ENCODE measurements around the gene MTHFR. TPM values are rescaled to one million over a fixed set of nuclear protein-coding genes. Genes with fewer than 3 reads are reported as not detected.

The MTHFR gene
- total RNA-seq, 1 experiment from 2014 or later: 3.5 TPM

Other genes starting within 250 kb of the MTHFR start
- gene FBXO2, start 151.5 kb downstream of the MTHFR start, total RNA-seq (2014; rRNA removed; shearing (Covaris generic)): 1.3 and 1.9 TPM in 2 replicates
- 17.6 and 18.5 TPM in 2 replicates for gene FBXO44, start 151.1 kb downstream of the MTHFR start, total RNA-seq (2014; rRNA removed; shearing (Covaris generic))
- gene FBXO6, start 141.8 kb downstream of the MTHFR start, total RNA-seq (2014; rRNA removed; shearing (Covaris generic)): not detected in 2 replicates
- 70.3 and 72.0 TPM in 2 replicates for gene MAD2L2, start 124.8 kb downstream of the MTHFR start, total RNA-seq (2014; rRNA removed; shearing (Covaris generic))
- 4.0 and 7.0 TPM in 2 replicates for gene DRAXIN, start 114.3 kb downstream of the MTHFR start, total RNA-seq (2014; rRNA removed; shearing (Covaris generic))
- gene AGTRAP, start 69.8 kb downstream of the MTHFR start, total RNA-seq (2014; rRNA removed; shearing (Covaris generic)): 36.5 and 41.7 TPM in 2 replicates
- not detected in 2 replicates for gene C1orf167, start 43.8 kb downstream of the MTHFR start, total RNA-seq (2014; rRNA removed; shearing (Covaris generic))
- gene CLCN6, start 227 bp upstream of the MTHFR start, total RNA-seq (2014; rRNA removed; shearing (Covaris generic)): 1.3 and 4.1 TPM in 2 replicates
- gene NPPA, start 41.8 kb upstream of the MTHFR start, total RNA-seq (2014; rRNA removed; shearing (Covaris generic)): not detected in 2 replicates
- 6.5 and 12.8 TPM in 2 replicates for gene NPPB, start 53.0 kb upstream of the MTHFR start, total RNA-seq (2014; rRNA removed; shearing (Covaris generic))
- gene KIAA2013, start 120.5 kb upstream of the MTHFR start, total RNA-seq (2014; rRNA removed; shearing (Covaris generic)): 37.5 and 42.5 TPM in 2 replicates
- gene PLOD1, start 128.8 kb upstream of the MTHFR start, total RNA-seq (2014; rRNA removed; shearing (Covaris generic)): 58.0 and 68.4 TPM in 2 replicates
- 51.1 and 52.2 TPM in 2 replicates for gene MFN2, start 174.5 kb upstream of the MTHFR start, total RNA-seq (2014; rRNA removed; shearing (Covaris generic))
- 22.8 and 41.6 TPM in 2 replicates for gene MIIP, start 213.5 kb upstream of the MTHFR start, total RNA-seq (2014; rRNA removed; shearing (Covaris generic))

All from A172 (cell line).